ENCODE results near the gene CNTNAP5. TPM values are rescaled to one million over a fixed set of nuclear protein-coding genes. Genes with fewer than 3 reads are reported as not detected.

Gene CNTNAP5
- total RNA-seq, 1 experiment from 2014 or later, result not detected

GRCh38 chr2:124883595-124883994 lies 858.5 kb downstream of the CNTNAP5 start:
- DNase-seq (ENCODE audit: low read depth), result no peak

- DNase-seq (ENCODE audit: low read depth), result no peak
Observed at GRCh38 chr2:124884315-124884714, 859.2 kb downstream of the CNTNAP5 start.

- DNase-seq (ENCODE audit: low read depth), result no peak
Observed at GRCh38 chr2:124886216-124886615, 861.1 kb downstream of the CNTNAP5 start.

GRCh38 chr2:124887466-124887865 lies 862.4 kb downstream of the CNTNAP5 start:
- DNase-seq (ENCODE audit: low read depth), result no peak

- DNase-seq (ENCODE audit: low read depth), result no peak
Observed at GRCh38 chr2:124888431-124888830, 863.3 kb downstream of the CNTNAP5 start.

- DNase-seq (ENCODE audit: low read depth), result no peak
Observed at GRCh38 chr2:124894199-124894598, 869.1 kb downstream of the CNTNAP5 start.

- DNase-seq (ENCODE audit: low read depth), result no peak
Observed at GRCh38 chr2:124898827-124899226, 873.7 kb downstream of the CNTNAP5 start.

GRCh38 chr2:124908411-124908810 lies 883.3 kb downstream of the CNTNAP5 start:
- DNase-seq (ENCODE audit: low read depth), result no peak

- no peak for DNase-seq (ENCODE audit: low read depth)
Observed at GRCh38 chr2:124911560-124911959, 886.5 kb downstream of the CNTNAP5 start.

GRCh38 chr2:124913868-124914267 lies 888.8 kb downstream of the CNTNAP5 start:
- DNase-seq (ENCODE audit: low read depth), result no peak

- DNase-seq (ENCODE audit: low read depth), result no peak
Observed at GRCh38 chr2:124915567-124915966, 890.5 kb downstream of the CNTNAP5 start.

- no peak for DNase-seq (ENCODE audit: low read depth)
Observed at GRCh38 chr2:124919296-124919695, 894.2 kb downstream of the CNTNAP5 start.

GRCh38 chr2:124920448-124920847 lies 895.4 kb downstream of the CNTNAP5 start:
- no peak for DNase-seq (ENCODE audit: low read depth)

GRCh38 chr2:124921191-124921590 lies 896.1 kb downstream of the CNTNAP5 start:
- no peak for DNase-seq (ENCODE audit: low read depth)

- no peak for DNase-seq (ENCODE audit: low read depth)
Observed at GRCh38 chr2:124923097-124923496, 898.0 kb downstream of the CNTNAP5 start.

GRCh38 chr2:124933883-124934282 lies 908.8 kb downstream of the CNTNAP5 start:
- DNase-seq (ENCODE audit: low read depth), result no peak

GRCh38 chr2:124953921-124954320 lies 928.8 kb downstream of the CNTNAP5 start:
- no peak for DNase-seq (ENCODE audit: low read depth)

GRCh38 chr2:124959581-124959980 lies 934.5 kb downstream of the CNTNAP5 start:
- DNase-seq (ENCODE audit: low read depth), result no peak

- DNase-seq (ENCODE audit: low read depth), result no peak
Observed at GRCh38 chr2:124961132-124961531, 936.0 kb downstream of the CNTNAP5 start.

All from LHCN-M2 (cell line).